Measurements from ENCODE around the gene UBA6. TPM values are rescaled to one million over a fixed set of nuclear protein-coding genes. Genes with fewer than 3 reads are reported as not detected.

Gene UBA6
- polyA plus RNA-seq, 1 experiment: 119 TPM

GRCh38 chr4:67603310-67604028 is 97.5 kb downstream of the UBA6 start:
- Histone ChIP-seq H3K9me3 (ENCODE audit: control insufficient read depth, insufficient read depth, low read length) (no peaks in the 10 kb centered on the region), H3K4me3 (ENCODE audit: low read depth, low read length) (no peak overlapping the region), H3K27me3 (ENCODE audit: control insufficient read depth, insufficient read depth, low read length) (no peaks in the 10 kb centered on the region), H3K27ac (ENCODE audit: low read depth, low read length) (no peak overlapping the region)
- ChIA-PET POLR2A (no interaction called here), CTCF (no interaction called here)
- no peak for TF ChIP-seq CTCF (IDR thresholded peaks at IDR 0.05; ENCODE audit: low read depth, low read length)
- no peak for DNase-seq (ENCODE audit: low read depth, low spot score)

GRCh38 chr4:67593741-67594175 is 107.2 kb downstream of the UBA6 start:
- ChIA-PET POLR2A (no interaction called here), CTCF (no interaction called here)
- no peak for DNase-seq (ENCODE audit: low read depth, low spot score)
- Histone ChIP-seq H3K27me3 (ENCODE audit: control insufficient read depth, insufficient read depth, low read length) (no peaks in the 10 kb centered on the region), H3K4me3 (ENCODE audit: low read depth, low read length) (no peak overlapping the region), H3K27ac (ENCODE audit: low read depth, low read length) (no peak overlapping the region), H3K9me3 (ENCODE audit: control insufficient read depth, insufficient read depth, low read length) (no peaks in the 10 kb centered on the region)
- TF ChIP-seq CTCF (IDR thresholded peaks at IDR 0.05; ENCODE audit: low read depth, low read length): no peak

- no peak overlapping the region for H3K27ac ChIP-seq (ENCODE audit: low read depth, low read length)
- H3K27me3 ChIP-seq (ENCODE audit: control insufficient read depth, insufficient read depth, low read length): no peaks in the 10 kb centered on the region
- H3K4me3 ChIP-seq (ENCODE audit: low read depth, low read length): no peak overlapping the region
- POLR2A ChIA-PET: no interaction called here
- CTCF ChIA-PET: no interaction called here
- no peak for DNase-seq (ENCODE audit: low read depth, low spot score)
- no peaks in the 10 kb centered on the region for H3K9me3 ChIP-seq (ENCODE audit: control insufficient read depth, insufficient read depth, low read length)
- no peak for TF ChIP-seq CTCF (IDR thresholded peaks at IDR 0.05; ENCODE audit: low read depth, low read length)
Observed at GRCh38 chr4:67587156-67587555, 113.8 kb downstream of the UBA6 start.

- H3K27me3 ChIP-seq (ENCODE audit: control insufficient read depth, insufficient read depth, low read length): no peaks in the 10 kb centered on the region
- no peaks in the 10 kb centered on the region for H3K9me3 ChIP-seq (ENCODE audit: control insufficient read depth, insufficient read depth, low read length)
- ChIA-PET POLR2A (no interaction called here), CTCF (no interaction called here)
- DNase-seq (ENCODE audit: low read depth, low spot score): no peak
- H3K27ac ChIP-seq (ENCODE audit: low read depth, low read length): no peak overlapping the region
- no peak overlapping the region for H3K4me3 ChIP-seq (ENCODE audit: low read depth, low read length)
- TF ChIP-seq CTCF (IDR thresholded peaks at IDR 0.05; ENCODE audit: low read depth, low read length): no peak
Observed at GRCh38 chr4:67584496-67584895, 116.5 kb downstream of the UBA6 start.

GRCh38 chr4:67581913-67582312 is 119.0 kb downstream of the UBA6 start:
- Histone ChIP-seq H3K27ac (ENCODE audit: low read depth, low read length) (no peak overlapping the region), H3K27me3 (ENCODE audit: control insufficient read depth, insufficient read depth, low read length) (no peaks in the 10 kb centered on the region), H3K4me3 (ENCODE audit: low read depth, low read length) (no peak overlapping the region), H3K9me3 (ENCODE audit: control insufficient read depth, insufficient read depth, low read length) (no peaks in the 10 kb centered on the region)
- ChIA-PET POLR2A (no interaction called here), CTCF (no interaction called here)
- no peak for DNase-seq (ENCODE audit: low read depth, low spot score)
- no peak for TF ChIP-seq CTCF (IDR thresholded peaks at IDR 0.05; ENCODE audit: low read depth, low read length)

All from AG04450 (cell line).